A549 (cell line): Measurements from ENCODE around the gene CUX1. TPM values are rescaled to one million over a fixed set of nuclear protein-coding genes. Genes with fewer than 3 reads are reported as not detected.

Source experiments
- ATAC-seq, 2 experiments: fragments of 200-7000 bp in 1 of 2; fragments of >200 bp in 1 of 2; cut with Nextera tagmentation in 1 of 2; cut with Tn5 transposase in 1 of 2; 3 replicates each; pipeline versions ENCODE4 v1.8.0 to v1.9.1; 2018 to 2020; ENCODE audit warnings: mild to moderate bottlenecking in 1 of 2, moderate library complexity in 1 of 2
- CTCF ChIA-PET: fragments of 300-600 bp; sonication (Branson Sonifier 250); formaldehyde crosslinking; extraction: SDS; loops from one replicate; lab custom pipeline; 2021; ENCODE audit warnings: antibody characterized with exemption, inconsistent platforms; lab: Yijun Ruan, JAX
- POLR2A ChIA-PET: fragments of 350-600 bp; formaldehyde crosslinking; extraction: SDS; loops from one replicate; lab custom pipeline; 2021; ENCODE audit warnings: antibody characterized with exemption, inconsistent platforms; lab: Yijun Ruan, JAX
- DNase-seq, 2 experiments: peaks; one replicate each; pipeline versions ENCODE4 v3.0.0 to v3.0.0-alpha.2; 2011 to 2016; ENCODE audit warnings: low read depth in 1 of 2, low spot score in 1 of 2
- FAIRE-seq: peaks from 2 replicates; lab custom pipeline; 2011; peaks lifted over from hg19 to GRCh38; lab: Jason Lieb, UNC
- H3K27ac ChIP-seq, 2 experiments: fragments of >200 bp; sonication (Bioruptor Twin); formaldehyde crosslinking; 3 replicates each; pipeline ENCODE4 v1.5.1; 2016 to 2017
- H3K4me1 ChIP-seq: fragments of >200 bp; sonication (Bioruptor Twin); formaldehyde crosslinking; 3 replicates; pipeline ENCODE4 v1.6.1; 2016
- H3K4me2 ChIP-seq: fragments of >200 bp; sonication (Bioruptor Twin); formaldehyde crosslinking; 3 replicates; pipeline ENCODE4 v1.6.1; 2016
- H3K4me3 ChIP-seq: fragments of >200 bp; sonication (Bioruptor Twin); formaldehyde crosslinking; 3 replicates; pipeline ENCODE4 v1.5.1; 2016
- H3K9me3 ChIP-seq: fragments of >200 bp; sonication (Bioruptor Twin); formaldehyde crosslinking; 3 replicates; pipeline ENCODE4 v1.6.1; 2016
- BHLHE40 ChIP-seq: IDR thresholded peaks from 2 replicates; pipeline ENCODE4 v1.6.1; 2012; ENCODE audit warnings: low read depth, low read length, inconsistent platforms
- CEBPB ChIP-seq, 2 experiments: fragments of >200 bp in 1 of 2; sonication (Bioruptor Twin) in 1 of 2; formaldehyde crosslinking in 1 of 2; IDR thresholded peaks; 2 replicates each; pipeline ENCODE4 v1.6.1; 2012 to 2016
- CHD2 ChIP-seq: fragments of 150-350 bp; IDR thresholded peaks from 2 replicates; pipeline ENCODE4 v1.6.1; 2014; ENCODE audit warnings: low read length; ENCODE audit not compliant: partially characterized antibody
- EP300 ChIP-seq, 2 experiments: fragments of >200 bp; sonication (Bioruptor Twin); formaldehyde crosslinking; IDR thresholded peaks; 2 replicates in 1 of 2; 3 replicates in 1 of 2; pipeline ENCODE4 v1.6.1; 2016 to 2017
- FOSB ChIP-seq: fragments of 250-450 bp; sonication (Bioruptor Pico); IDR thresholded peaks from 2 replicates; pipeline ENCODE4 v1.5.0; 2020; ENCODE audit warnings: mild to moderate bottlenecking, moderate library complexity
- HOXB13 ChIP-seq: fragments of 250-450 bp; sonication (Bioruptor Pico); IDR thresholded peaks from 2 replicates; pipeline ENCODE4 v1.5.0; 2020; ENCODE audit warnings: low read depth, mild to moderate bottlenecking, moderate library complexity
- HOXB5 ChIP-seq: fragments of 250-450 bp; sonication (Bioruptor Pico); IDR thresholded peaks from 2 replicates; pipeline ENCODE4 v1.5.0; 2020; ENCODE audit warnings: mild to moderate bottlenecking, moderate library complexity
- JUN ChIP-seq, 2 experiments: fragments of >200 bp; sonication (Bioruptor Twin); formaldehyde crosslinking; IDR thresholded peaks; 2 replicates in 1 of 2; 3 replicates in 1 of 2; pipeline ENCODE4 v1.6.1; 2016 to 2017
- KDM5A ChIP-seq: fragments of 200-600 bp; sonication (generic); IDR thresholded peaks from 2 replicates; pipeline ENCODE4 v1.6.1; 2016; ENCODE audit warnings: antibody characterized with exemption, mild to moderate bottlenecking
- MAZ ChIP-seq: fragments of 150-350 bp; IDR thresholded peaks from 2 replicates; pipeline ENCODE4 v1.6.1; 2014; ENCODE audit warnings: antibody characterized with exemption, low read depth, low read length, borderline replicate concordance
- PHF8 ChIP-seq: fragments of 200-600 bp; sonication (generic); IDR thresholded peaks from 2 replicates; pipeline ENCODE4 v1.6.1; 2016; ENCODE audit warnings: low read depth, mild to moderate bottlenecking, antibody characterized with exemption, moderate library complexity, borderline replicate concordance
- POLR2A ChIP-seq: IDR thresholded peaks from 2 replicates; pipeline ENCODE4 v1.6.1; 2012; ENCODE audit warnings: mild to moderate bottlenecking, low read length
- RNF2 ChIP-seq: fragments of 200-600 bp; sonication (generic); IDR thresholded peaks from 2 replicates; pipeline ENCODE4 v1.6.1; 2016; ENCODE audit warnings: low read depth, mild to moderate bottlenecking, antibody characterized with exemption, moderate library complexity, borderline replicate concordance
- ZC3H11A ChIP-seq: fragments of 450-650 bp; IDR thresholded peaks from 2 replicates; pipeline ENCODE4 v1.6.1; 2014; ENCODE audit warnings: antibody characterized with exemption, mild to moderate bottlenecking
- ZFP36 ChIP-seq: fragments of 450-650 bp; IDR thresholded peaks from 2 replicates; pipeline ENCODE4 v1.6.1; 2014; ENCODE audit warnings: borderline replicate concordance; ENCODE audit not compliant: partially characterized antibody
- WGBS: methylation state at CpG from one replicate; pipeline ENCODE4 v1.1.6; 2017; ENCODE audit errors: missing lambda C conversion rate; 5-methylcytosine and 5-hydroxymethylcytosine counted together
- polyA plus RNA-seq, 4 experiments: library from polyadenylated mRNA; depleted of rRNA in 3 of 4; stranded (reverse); fragments of >200 nt; fragmentation: RNase III in 1 of 4; extraction: RNeasy Plus Mini Kit Qiagen cat#74134 plus additional on column Dnase treatment in 1 of 4; gene quantifications; 2 replicates in 3 of 4; 3 replicates in 1 of 4; pipeline ENCODE4 v1.2.3, GENCODE V29; 2011 to 2017
- TF ChIP-seq, protein P1 (sequence below): fragments of >200 bp; sonication (Bioruptor Twin); formaldehyde crosslinking; IDR thresholded peaks from 3 replicates; pipeline ENCODE4 v1.6.1; 2016
- TF ChIP-seq, protein P2 (sequence below): IDR thresholded peaks from 2 replicates; pipeline ENCODE4 v1.6.1; 2012; ENCODE audit warnings: low read depth, borderline replicate concordance
- TF ChIP-seq, protein P3 (sequence below): IDR thresholded peaks from 2 replicates; pipeline ENCODE4 v1.6.1; 2012
- TF ChIP-seq, protein P4 (sequence below): fragments of 250-450 bp; sonication (Bioruptor Pico); IDR thresholded peaks from 2 replicates; pipeline ENCODE4 v1.5.0; 2021; ENCODE audit warnings: mild to moderate bottlenecking, moderate library complexity, borderline replicate concordance
- TF ChIP-seq, protein P5 (sequence below): fragments of 250-450 bp; sonication (Bioruptor Pico); IDR thresholded peaks from 2 replicates; pipeline ENCODE4 v1.5.0; 2020; ENCODE audit warnings: low read depth, mild to moderate bottlenecking, moderate library complexity

CUX1 gene
- polyA plus RNA-seq, 2 of the 4 experiments (the other 2 are of a cell fraction) = 32.7 to 33.4 TPM

DNA sequence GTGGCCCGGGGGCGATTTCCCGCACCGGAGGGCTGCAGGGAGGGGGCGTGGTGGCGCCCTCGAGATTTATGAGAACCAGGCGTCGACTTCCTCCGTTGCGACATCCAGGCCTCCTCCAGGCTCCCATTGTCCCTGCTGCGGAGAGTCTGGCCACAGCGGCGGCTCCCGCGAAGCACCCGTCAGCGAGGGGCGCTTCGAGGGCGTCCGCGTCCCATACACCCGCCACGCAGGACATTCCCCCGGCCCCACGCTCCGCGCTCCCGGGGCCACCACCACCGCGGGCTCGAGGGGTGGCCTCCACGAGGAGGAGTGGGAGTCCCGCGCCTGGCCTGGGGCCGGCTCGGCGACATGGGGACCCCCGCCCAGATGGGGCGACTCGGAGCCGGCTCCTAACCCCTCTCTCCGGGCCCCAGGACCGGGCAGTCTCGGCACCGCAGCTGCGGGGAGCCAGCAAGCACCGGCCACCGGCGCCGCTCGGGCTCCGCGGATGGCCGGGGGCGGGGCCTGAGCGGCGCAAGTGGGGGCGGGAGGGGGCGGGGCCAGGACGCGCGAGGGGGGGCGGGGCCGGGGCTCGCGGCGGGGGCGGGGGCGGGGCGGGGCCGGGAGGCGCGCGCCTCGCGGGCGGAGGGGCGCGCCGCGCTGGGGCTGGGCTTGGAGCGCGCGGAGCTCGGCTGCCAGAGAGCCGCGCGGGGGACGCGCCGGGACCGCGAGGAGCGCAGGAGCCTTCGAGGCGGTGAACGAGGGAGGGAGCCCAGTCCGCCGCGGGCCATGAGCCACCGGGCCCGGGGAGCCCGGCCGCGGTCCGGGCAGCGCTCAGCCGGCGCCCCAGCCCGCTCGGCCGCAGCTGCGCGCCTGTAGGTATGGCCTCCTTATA is 469.0 kb downstream of the CUX1 start, which contains the start of gene SH2B2:
SH2B2 (plus strand) TSS at position 632 of the 874 bp plus-strand sequence. CDS start 13,683 bp downstream, outside the sequence.
- CTCF ChIA-PET = interaction anchor here (1.2 kb wide), 1 partner anchor 103 kb away, joined by 6 read pairs; no protein-coding TSS in a partner anchor
- TF ChIP-seq, protein P1, sequence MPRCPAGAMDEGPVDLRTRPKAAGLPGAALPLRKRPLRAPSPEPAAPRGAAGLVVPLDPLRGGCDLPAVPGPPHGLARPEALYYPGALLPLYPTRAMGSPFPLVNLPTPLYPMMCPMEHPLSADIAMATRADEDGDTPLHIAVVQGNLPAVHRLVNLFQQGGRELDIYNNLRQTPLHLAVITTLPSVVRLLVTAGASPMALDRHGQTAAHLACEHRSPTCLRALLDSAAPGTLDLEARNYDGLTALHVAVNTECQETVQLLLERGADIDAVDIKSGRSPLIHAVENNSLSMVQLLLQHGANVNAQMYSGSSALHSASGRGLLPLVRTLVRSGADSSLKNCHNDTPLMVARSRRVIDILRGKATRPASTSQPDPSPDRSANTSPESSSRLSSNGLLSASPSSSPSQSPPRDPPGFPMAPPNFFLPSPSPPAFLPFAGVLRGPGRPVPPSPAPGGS = 0 out of 3 replicates have a peak, but pooled peaks have one; percentile 44
- peak; percentile 83 to 93 for TF ChIP-seq CEBPB (IDR thresholded peaks at IDR 0.05)
- TF ChIP-seq RNF2 = peak; percentile 64; the same call in 1 of the 2 replicates
- TF ChIP-seq ZC3H11A = no peak
- TF ChIP-seq PHF8 = peak; percentile 44; the same call in 1 of the 2 replicates
- no peak for TF ChIP-seq KDM5A
- TF ChIP-seq, protein P2, sequence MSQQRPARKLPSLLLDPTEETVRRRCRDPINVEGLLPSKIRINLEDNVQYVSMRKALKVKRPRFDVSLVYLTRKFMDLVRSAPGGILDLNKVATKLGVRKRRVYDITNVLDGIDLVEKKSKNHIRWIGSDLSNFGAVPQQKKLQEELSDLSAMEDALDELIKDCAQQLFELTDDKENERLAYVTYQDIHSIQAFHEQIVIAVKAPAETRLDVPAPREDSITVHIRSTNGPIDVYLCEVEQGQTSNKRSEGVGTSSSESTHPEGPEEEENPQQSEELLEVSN = peak; percentile 84
- no peak for TF ChIP-seq CHD2
- TF ChIP-seq, protein P3, sequence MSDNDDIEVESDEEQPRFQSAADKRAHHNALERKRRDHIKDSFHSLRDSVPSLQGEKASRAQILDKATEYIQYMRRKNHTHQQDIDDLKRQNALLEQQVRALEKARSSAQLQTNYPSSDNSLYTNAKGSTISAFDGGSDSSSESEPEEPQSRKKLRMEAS = peak; percentile 87
- TF ChIP-seq, protein P4, sequence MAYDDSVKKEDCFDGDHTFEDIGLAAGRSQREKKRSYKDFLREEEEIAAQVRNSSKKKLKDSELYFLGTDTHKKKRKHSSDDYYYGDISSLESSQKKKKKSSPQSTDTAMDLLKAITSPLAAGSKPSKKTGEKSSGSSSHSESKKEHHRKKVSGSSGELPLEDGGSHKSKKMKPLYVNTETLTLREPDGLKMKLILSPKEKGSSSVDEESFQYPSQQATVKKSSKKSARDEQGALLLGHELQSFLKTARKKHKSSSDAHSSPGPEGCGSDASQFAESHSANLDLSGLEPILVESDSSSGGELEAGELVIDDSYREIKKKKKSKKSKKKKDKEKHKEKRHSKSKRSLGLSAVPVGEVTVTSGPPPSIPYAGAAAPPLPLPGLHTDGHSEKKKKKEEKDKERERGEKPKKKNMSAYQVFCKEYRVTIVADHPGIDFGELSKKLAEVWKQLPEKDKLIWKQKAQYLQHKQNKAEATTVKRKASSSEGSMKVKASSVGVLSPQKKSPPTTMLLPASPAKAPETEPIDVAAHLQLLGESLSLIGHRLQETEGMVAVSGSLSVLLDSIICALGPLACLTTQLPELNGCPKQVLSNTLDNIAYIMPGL (CRISPR knock-in tag) = no peak
- peak in 1 of 2 experiments; percentile 58; a peak in 1 of 5 replicates for TF ChIP-seq JUN (IDR thresholded peaks at IDR 0.05)
- TF ChIP-seq POLR2A = peak; percentile 64
- TF ChIP-seq, all 56 proteins: peak for 8
- FAIRE-seq (no peak), ATAC-seq (peak; percentile 56 to 70), DNase-seq (peak in 1 of 2 experiments; percentile 54)
- H3K27ac ChIP-seq = peak within 1 kb of the TSS; percentile 83 to 93
- WGBS = no CpG with 5 or more reads among the region's 116 CpGs
- H3K4me1 ChIP-seq = peaks cover 18% of the 10 kb centered on the region
- POLR2A ChIA-PET = interaction anchor here (0.8 kb wide), 1 partner anchor 13 kb away, joined by 3 read pairs; no protein-coding TSS in a partner anchor
- H3K4me2 ChIP-seq = peak within 1 kb of the TSS; percentile 97
- no peaks in the 10 kb centered on the region for H3K9me3 ChIP-seq
- peak within 1 kb of the TSS; percentile 76 for H3K4me3 ChIP-seq

DNA sequence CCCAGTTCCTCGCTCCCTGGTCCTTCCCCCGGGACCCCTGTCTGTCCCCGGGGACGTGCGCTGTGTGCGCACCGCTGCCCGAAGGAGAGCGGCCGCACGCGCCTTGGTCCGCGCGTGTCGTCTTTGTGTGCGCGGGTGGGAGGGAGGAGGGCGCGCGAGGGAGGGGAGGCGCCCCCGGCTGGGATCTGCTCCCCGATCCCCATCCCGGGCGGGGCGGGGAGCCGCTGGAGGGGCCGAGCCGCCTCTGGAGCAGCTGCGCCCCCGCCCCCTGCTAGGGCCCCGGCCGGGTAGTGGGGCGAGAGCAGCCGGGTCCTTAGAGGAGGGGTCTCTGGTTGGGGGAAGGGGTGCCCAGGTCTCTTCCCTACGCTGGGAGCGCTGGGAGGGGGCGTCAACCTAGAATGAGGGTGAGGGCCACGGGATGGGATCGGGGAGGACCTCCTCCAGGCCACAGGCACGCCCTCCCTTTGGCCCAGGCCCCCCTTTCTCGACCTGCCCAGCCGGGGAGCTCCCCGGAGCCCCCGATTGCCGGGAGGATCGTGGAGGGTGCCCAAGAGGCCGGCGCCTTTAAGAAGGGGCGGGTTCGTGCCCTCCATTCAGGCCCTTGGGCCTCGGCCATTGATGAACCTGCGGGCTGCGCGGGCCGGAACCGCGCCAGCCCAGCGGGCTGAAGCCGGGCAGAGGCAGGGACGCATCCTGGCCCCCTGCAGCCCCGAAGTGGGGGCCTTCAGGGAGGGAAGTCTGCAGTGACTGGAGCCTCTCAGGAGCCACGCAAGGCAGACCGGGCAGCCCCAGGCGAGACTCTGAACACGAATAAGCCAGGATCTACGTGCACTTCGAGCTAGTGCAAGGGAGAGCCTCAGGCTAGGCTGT is 469.9 kb downstream of the CUX1 start:
- peak in 1 of 2 experiments; percentile 31 for DNase-seq
- H3K4me3 ChIP-seq = peak overlapping the region; percentile 76
- TF ChIP-seq EP300 (IDR thresholded peaks at IDR 0.05) (no peak), PHF8 (no peak), BHLHE40 (no peak), CEBPB (IDR thresholded peaks at IDR 0.05) (no peak), FOSB (no peak), HOXB5 (CRISPR knock-in tag) (no peak), MAZ (no peak), JUN (IDR thresholded peaks at IDR 0.05) (no peak), ZFP36 (no peak), HOXB13 (no peak)
- TF ChIP-seq, protein P1 = no peak
- TF ChIP-seq, protein P5, sequence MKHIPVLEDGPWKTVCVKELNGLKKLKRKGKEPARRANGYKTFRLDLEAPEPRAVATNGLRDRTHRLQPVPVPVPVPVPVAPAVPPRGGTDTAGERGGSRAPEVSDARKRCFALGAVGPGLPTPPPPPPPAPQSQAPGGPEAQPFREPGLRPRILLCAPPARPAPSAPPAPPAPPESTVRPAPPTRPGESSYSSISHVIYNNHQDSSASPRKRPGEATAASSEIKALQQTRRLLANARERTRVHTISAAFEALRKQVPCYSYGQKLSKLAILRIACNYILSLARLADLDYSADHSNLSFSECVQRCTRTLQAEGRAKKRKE (CRISPR knock-in tag) = no peak
- TF ChIP-seq, all 56 proteins: peak for 0
- WGBS = 5% methylated on average over 7 of the region's 69 CpGs
- peak overlapping the region; percentile 67 to 93 for H3K27ac ChIP-seq
- CTCF ChIA-PET = interaction anchor here (0.8 to 4.2 kb wide), 6 partner anchors 8 to 745 kb away, joined by 3 to 22 read pairs (median 8); no protein-coding TSS in a partner anchor
- peak; percentile 55 to 80 for ATAC-seq
- FAIRE-seq = no peak
- H3K4me1 ChIP-seq = peaks cover 18% of the 10 kb centered on the region
- H3K9me3 ChIP-seq = no peaks in the 10 kb centered on the region
- H3K4me2 ChIP-seq = peak overlapping the region; percentile 97
- POLR2A ChIA-PET = interaction anchor here (0.8 kb wide), 1 partner anchor 14 kb away, joined by 3 read pairs; no protein-coding TSS in a partner anchor
